Colon (tissue), 2 donors: Measurements from ENCODE around the gene ACIN1.

ENCODE experiments used
- FAIRE-seq: peaks from 2 replicates; lab custom pipeline; 2012; peaks lifted over from hg19 to GRCh38; lab: Jason Lieb, UNC
- donor health status: control.
- donor health status: control.

ACIN1 gene

GRCh38 chr14:23042162-23042965 is 52.6 kb downstream of the ACIN1 start, which contains the start of gene PSMB11:
Gene PSMB11, plus strand, starts transcription at chr14:23042212. Its CDS starts 14 bp downstream, at chr14:23042226.
- FAIRE-seq: no peak

GRCh38 chr14:23041729-23042128 is 53.2 kb downstream of the ACIN1 start:
- FAIRE-seq: no peak

- FAIRE-seq: no peak
Observed at GRCh38 chr14:23040100-23040499, 54.8 kb downstream of the ACIN1 start.

GRCh38 chr14:23035303-23036144 is 59.4 kb downstream of the ACIN1 start:
- no peak for FAIRE-seq

GRCh38 chr14:23034498-23035302 is 60.2 kb downstream of the ACIN1 start, which contains the start of gene PSMB5:
Gene PSMB5, minus strand, starts transcription at chr14:23034900. Its CDS starts 19 bp downstream, at chr14:23034881.
- no peak for FAIRE-seq

GRCh38 chr14:23033801-23034497 is 61.0 kb downstream of the ACIN1 start:
- no peak for FAIRE-seq

GRCh38 chr14:23033251-23033727 is 61.6 kb downstream of the ACIN1 start:
- FAIRE-seq: no peak

- FAIRE-seq: no peak
Observed at GRCh38 chr14:23030936-23031335, 64.0 kb downstream of the ACIN1 start.

GRCh38 chr14:23028799-23029198 is 66.1 kb downstream of the ACIN1 start:
- FAIRE-seq: no peak

- no peak for FAIRE-seq
Observed at GRCh38 chr14:23025151-23025814, 69.7 kb downstream of the ACIN1 start.

GRCh38 chr14:23024612-23025075 is 70.3 kb downstream of the ACIN1 start:
- no peak for FAIRE-seq

GRCh38 chr14:23023795-23024152 is 71.2 kb downstream of the ACIN1 start:
- no peak for FAIRE-seq

GRCh38 chr14:23023022-23023794 is 71.7 kb downstream of the ACIN1 start:
- no peak for FAIRE-seq

GRCh38 chr14:23021889-23022442 is 73.0 kb downstream of the ACIN1 start:
- FAIRE-seq: no peak

GRCh38 chr14:23021434-23021833 is 73.5 kb downstream of the ACIN1 start:
- FAIRE-seq: no peak

GRCh38 chr14:23020143-23021128 is 74.5 kb downstream of the ACIN1 start:
- FAIRE-seq: no peak

GRCh38 chr14:23018107-23018506 is 76.8 kb downstream of the ACIN1 start:
- FAIRE-seq: no peak

GRCh38 chr14:23017091-23017490 is 77.8 kb downstream of the ACIN1 start:
- no peak for FAIRE-seq
